GM23338 (cell line): ENCODE data around the gene ADAMTS19. TPM values are rescaled to one million over a fixed set of nuclear protein-coding genes. Genes with fewer than 3 reads are reported as not detected.

Source experiments
- ATAC-seq: fragments of 200-7000 bp; cut with Tn5 transposase; 3 replicates; pipeline ENCODE4 v1.9.1; 2020
- DNase-seq: peaks from one replicate; pipeline ENCODE4 v3.0.0-alpha.2; 2015; ENCODE audit warnings: low spot score
- H2AFZ ChIP-seq: fragments of 200-600 bp; sonication (generic); 2 replicates; pipeline ENCODE4 v1.8.0; 2016; ENCODE audit warnings: antibody characterized with exemption, mild to moderate bottlenecking, moderate library complexity
- H3F3A ChIP-seq: fragments of 200-600 bp; sonication (generic); replicated peaks from 2 replicates; pipeline ENCODE4 v1.8.0; 2017; ENCODE audit warnings: antibody characterized with exemption, mixed run types, low read depth
- H3K27ac ChIP-seq: fragments of 200-600 bp; sonication (generic); 2 replicates; pipeline ENCODE4 v1.6.1; 2016; ENCODE audit warnings: low read depth
- H3K27me3 ChIP-seq: fragments of 200-600 bp; sonication (generic); 2 replicates; pipeline ENCODE4 v1.8.0; 2016; ENCODE audit warnings: mild to moderate bottlenecking, mixed run types, moderate library complexity; ENCODE audit not compliant: insufficient read depth
- H3K36me3 ChIP-seq: fragments of 200-600 bp; sonication (generic); 2 replicates; pipeline ENCODE4 v1.8.0; 2016; ENCODE audit warnings: mild to moderate bottlenecking; ENCODE audit not compliant: insufficient read depth
- H3K4me1 ChIP-seq: fragments of 200-600 bp; sonication (generic); 2 replicates; pipeline ENCODE4 v1.8.0; 2016; ENCODE audit warnings: mild to moderate bottlenecking, moderate library complexity; ENCODE audit not compliant: insufficient read depth
- H3K4me2 ChIP-seq: fragments of 200-600 bp; sonication (generic); 2 replicates; pipeline ENCODE4 v1.7.1; 2017; ENCODE audit warnings: mixed run types
- H3K4me3 ChIP-seq: fragments of 200-600 bp; sonication (generic); 2 replicates; pipeline ENCODE4 v1.6.1; 2016; ENCODE audit warnings: mixed run types
- H3K79me2 ChIP-seq: fragments of 200-600 bp; sonication (generic); replicated peaks from 2 replicates; pipeline ENCODE4 v1.8.0; 2017; ENCODE audit warnings: mild to moderate bottlenecking; ENCODE audit not compliant: insufficient read depth
- H3K9me2 ChIP-seq: fragments of 200-600 bp; sonication (generic); 2 replicates; pipeline ENCODE4 v1.8.0; 2017; ENCODE audit not compliant: insufficient read depth
- H4K20me1 ChIP-seq: fragments of 200-600 bp; sonication (generic); replicated peaks from 2 replicates; pipeline ENCODE4 v1.8.0; 2017; ENCODE audit warnings: mild to moderate bottlenecking; ENCODE audit not compliant: insufficient read depth
- H3K27ac Mint-ChIP-seq: 2 replicates; pipeline ENCODE4 v1.8.0; 2020; ENCODE audit warnings: inconsistent platforms, mild to moderate bottlenecking, moderate library complexity, mixed read lengths
- H3K27me3 Mint-ChIP-seq: 3 replicates; pipeline ENCODE4 v1.8.0; 2022; ENCODE audit warnings: low read depth, mild to moderate bottlenecking, moderate library complexity, mixed read lengths, inconsistent platforms; ENCODE audit not compliant: insufficient read depth, poor library complexity
- H3K36me3 Mint-ChIP-seq: 3 replicates; pipeline ENCODE4 v1.8.0; 2021; ENCODE audit warnings: low read depth, mild to moderate bottlenecking, inconsistent platforms, moderate library complexity, mixed read lengths
- H3K4me1 Mint-ChIP-seq: 3 replicates; pipeline ENCODE4 v1.8.0; 2020; ENCODE audit warnings: mild to moderate bottlenecking, inconsistent platforms, mixed read lengths
- H3K4me3 Mint-ChIP-seq: 3 replicates; pipeline ENCODE4 v1.8.0; 2021; ENCODE audit warnings: moderate library complexity, mild to moderate bottlenecking, inconsistent platforms, mixed read lengths
- H3K9me3 Mint-ChIP-seq: 3 replicates; pipeline ENCODE4 v1.8.0; 2020; ENCODE audit warnings: moderate library complexity, mild to moderate bottlenecking, inconsistent platforms, mixed read lengths
- CREB1 ChIP-seq: fragments of 250-450 bp; sonication (Bioruptor Pico); IDR thresholded peaks from 2 replicates; pipeline ENCODE4 v1.5.0; 2020; ENCODE audit warnings: low read depth, mild to moderate bottlenecking, moderate library complexity
- CTCF ChIP-seq, 2 experiments: fragments of 200-600 bp in 1 of 2; sonication (generic) in 1 of 2; conservative IDR thresholded peaks; 2 replicates each; pipeline versions ENCODE4 v1.5.1 to v1.6.1; 2016 to 2017; ENCODE audit warnings: antibody characterized with exemption in 2 of 2, low read depth in 2 of 2, mild to moderate bottlenecking in 2 of 2, moderate library complexity in 1 of 2
- EZH2 ChIP-seq: fragments of 200-600 bp; sonication (generic); IDR thresholded peaks from one replicate; pipeline ENCODE4 v1.8.0; 2017; ENCODE audit warnings: antibody characterized with exemption, mild to moderate bottlenecking, low read depth; ENCODE audit not compliant: unreplicated experiment
- EZH2phosphoT487 ChIP-seq: fragments of 200-600 bp; sonication (generic); IDR thresholded peaks from one replicate; pipeline ENCODE4 v1.8.1; 2018; ENCODE audit warnings: antibody characterized with exemption; ENCODE audit not compliant: unreplicated experiment
- JUNB ChIP-seq: IDR thresholded peaks from one replicate; pipeline ENCODE4 v1.6.1; 2016; ENCODE audit warnings: antibody characterized with exemption; ENCODE audit not compliant: unreplicated experiment
- NANOG ChIP-seq: IDR thresholded peaks from 2 replicates; pipeline ENCODE4 v1.6.1; 2016; ENCODE audit warnings: antibody characterized with exemption, borderline replicate concordance
- POLR2AphosphoS5 ChIP-seq: IDR thresholded peaks from 2 replicates; pipeline ENCODE4 v1.6.1; 2016; ENCODE audit warnings: antibody characterized with exemption, low read depth
- ZNF114 ChIP-seq: fragments of 250-450 bp; sonication (Bioruptor Pico); IDR thresholded peaks from 2 replicates; pipeline ENCODE4 v1.5.0; 2020; ENCODE audit warnings: mild to moderate bottlenecking, moderate library complexity
- polyA plus RNA-seq: library from polyadenylated mRNA; unstranded; fragments of >200 nt; fragmentation: Nextera tagmentation; extraction: Ambion mirVana; gene quantifications from 2 replicates; pipeline ENCODE4 v1.2.1, GENCODE V29; 2016
- total RNA-seq: library from RNA; depleted of rRNA; stranded (reverse); fragments of >200 nt; shearing (Covaris generic); gene quantifications from 2 replicates; pipeline ENCODE4 v1.2.3, GENCODE V29; 2014

Gene ADAMTS19
- total and polyA plus RNA-seq, 2 experiments from 2014 or later, result 6.0 to 27.4 TPM

GRCh38 chr5:129661366-129662035 lies 201.4 kb downstream of the ADAMTS19 start:
- Mint-ChIP-seq H3K4me3 (no peak overlapping the region), H3K9me3 (no peaks in the 10 kb centered on the region), H3K4me1 (peaks cover 4% of the 10 kb centered on the region; the same call in 2 of the 3 replicates), H3K27ac (no peak overlapping the region), H3K27me3 (peaks cover 1% of the 10 kb centered on the region), H3K36me3 (peaks cover 13% of the 10 kb centered on the region)
- Histone ChIP-seq H3K4me2 (no peak overlapping the region), H2AFZ (no peak overlapping the region), H3K9me2 (no peaks in the 10 kb centered on the region), H3K4me1 (peaks cover 5% of the 10 kb centered on the region; the same call in 1 of the 2 replicates), H3K27me3 (no peaks in the 10 kb centered on the region), H3F3A (no peaks in the 10 kb centered on the region), H3K4me3 (no peak overlapping the region), H4K20me1 (no peaks in the 10 kb centered on the region), H3K27ac (no peak overlapping the region), H3K36me3 (peaks cover 5% of the 10 kb centered on the region; the same call in 1 of the 2 replicates), H3K79me2 (no peaks in the 10 kb centered on the region)
- no peak for DNase-seq
- no peak for TF ChIP-seq EZH2phosphoT487
- ATAC-seq, result no peak

DNA sequence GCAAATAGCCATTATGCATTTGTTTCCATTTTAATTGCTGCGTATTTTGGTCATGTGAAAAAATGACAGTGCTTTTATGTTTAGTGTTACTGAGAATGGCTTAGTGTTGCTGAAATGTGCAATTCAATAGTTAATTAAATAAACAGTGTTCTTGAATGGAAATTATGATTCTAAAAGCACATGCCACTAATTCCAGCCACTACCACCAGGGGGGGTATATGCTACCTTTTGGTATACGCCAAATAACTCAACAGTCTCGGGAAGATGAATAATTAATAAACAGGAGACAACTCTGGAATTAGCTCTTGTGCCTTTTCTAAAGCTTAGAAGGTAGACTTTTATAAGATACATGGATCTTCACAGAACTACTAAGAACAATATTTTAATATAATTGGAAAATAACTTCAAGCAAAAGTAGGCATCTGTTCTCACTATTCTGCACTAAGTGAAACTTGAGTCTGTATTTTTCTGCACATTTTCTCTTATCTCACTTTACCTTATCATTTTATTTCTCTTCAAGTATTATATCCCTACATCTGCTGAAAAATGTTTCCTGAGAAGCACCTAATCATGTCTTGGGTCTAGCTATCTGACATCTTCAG lies 204.3 kb downstream of the ADAMTS19 start:
- Mint-ChIP-seq H3K4me1 (peaks cover 4% of the 10 kb centered on the region; the same call in 2 of the 3 replicates), H3K9me3 (peaks cover 12% of the 10 kb centered on the region), H3K27ac (no peak overlapping the region), H3K27me3 (peaks cover 1% of the 10 kb centered on the region), H3K36me3 (peaks cover 36% of the 10 kb centered on the region), H3K4me3 (no peak overlapping the region)
- Histone ChIP-seq H3K79me2 (no peaks in the 10 kb centered on the region), H3K27ac (no peak overlapping the region), H3F3A (no peaks in the 10 kb centered on the region), H3K4me1 (no peaks in the 10 kb centered on the region), H3K9me2 (no peaks in the 10 kb centered on the region), H3K4me3 (no peak overlapping the region), H3K4me2 (no peak overlapping the region), H4K20me1 (no peaks in the 10 kb centered on the region), H2AFZ (no peak overlapping the region), H3K27me3 (no peaks in the 10 kb centered on the region), H3K36me3 (peaks cover 5% of the 10 kb centered on the region; the same call in 1 of the 2 replicates)
- DNase-seq (peak; percentile 65), ATAC-seq (no peak)
- TF ChIP-seq ZNF114 (CRISPR knock-in tag), result no peak
- TF ChIP-seq POLR2AphosphoS5, result no peak
- TF ChIP-seq CTCF (conservative IDR thresholded peaks at IDR 0.05; ENCODE audit: low read depth in 2 of 2), result peak; percentile 70 to 97
- TF ChIP-seq EZH2phosphoT487, result no peak
- TF ChIP-seq NANOG, result no peak
- no peak for TF ChIP-seq JUNB

GRCh38 chr5:129670957-129671500 lies 210.9 kb downstream of the ADAMTS19 start:
- Mint-ChIP-seq H3K27ac (peak overlapping the region; percentile 63), H3K4me1 (peaks cover 17% of the 10 kb centered on the region), H3K4me3 (no peak overlapping the region), H3K9me3 (peaks cover 12% of the 10 kb centered on the region), H3K36me3 (peaks cover 38% of the 10 kb centered on the region), H3K27me3 (no peaks in the 10 kb centered on the region)
- no peaks in the 10 kb centered on the region for H3K4me1 ChIP-seq
- no peaks in the 10 kb centered on the region for H3F3A ChIP-seq
- no peaks in the 10 kb centered on the region for H3K79me2 ChIP-seq
- H4K20me1 ChIP-seq, result no peaks in the 10 kb centered on the region
- H3K27me3 ChIP-seq, result no peaks in the 10 kb centered on the region
- ATAC-seq (no peak), DNase-seq (no peak)
- H3K27ac ChIP-seq, result no peak overlapping the region
- no peaks in the 10 kb centered on the region for H3K9me2 ChIP-seq
- H2AFZ ChIP-seq, result no peak overlapping the region
- no peak overlapping the region for H3K4me3 ChIP-seq
- peaks cover 5% of the 10 kb centered on the region; the same call in 1 of the 2 replicates for H3K36me3 ChIP-seq
- H3K4me2 ChIP-seq, result no peak overlapping the region
- TF ChIP-seq POLR2AphosphoS5 (no peak), CREB1 (CRISPR knock-in tag) (no peak), ZNF114 (CRISPR knock-in tag) (no peak), NANOG (no peak), EZH2 (no peak), JUNB (no peak)
